HG02870 (cell line): ENCODE data around the gene DGLUCY.
"Not testable (repeated sequence)": the region's sequence is repeated elsewhere in the genome, so short reads cannot be mapped to it uniquely, and the experiment has no call there.

Experiments
- ATAC-seq: cut with Tn5 transposase; IDR thresholded peaks from one replicate; pipeline ENCODE4 v1.9.1; 2021; ENCODE audit warnings: mild to moderate bottlenecking, moderate library complexity; ENCODE audit not compliant: unreplicated experiment

DGLUCY gene

GRCh38 chr14:91232052-91232451 is 118.2 kb downstream of the DGLUCY start:
- ATAC-seq: no peak

DNA sequence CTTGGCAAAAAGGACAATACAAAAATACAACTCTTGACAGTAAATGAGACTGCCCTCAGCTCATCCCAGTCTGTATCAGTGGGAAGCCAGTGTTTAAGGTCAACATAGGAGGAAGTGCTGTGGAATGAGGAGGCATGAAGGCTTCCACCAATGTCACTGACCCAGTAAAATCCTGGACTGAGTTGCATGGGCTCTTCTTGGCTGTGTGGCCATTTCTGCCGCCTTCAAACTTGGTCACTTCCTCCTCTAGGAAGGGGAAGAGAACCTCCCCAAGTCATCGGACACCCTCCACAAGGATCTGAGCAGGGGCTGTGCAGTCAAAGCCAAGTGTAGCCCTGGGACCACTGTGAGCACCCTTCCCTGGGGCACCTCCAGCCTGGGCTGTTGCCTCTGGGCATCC is 118.7 kb downstream of the DGLUCY start:
- no peak for ATAC-seq

- no peak for ATAC-seq
Measured at GRCh38 chr14:91233936-91234790, 120.3 kb downstream of the DGLUCY start.

DNA sequence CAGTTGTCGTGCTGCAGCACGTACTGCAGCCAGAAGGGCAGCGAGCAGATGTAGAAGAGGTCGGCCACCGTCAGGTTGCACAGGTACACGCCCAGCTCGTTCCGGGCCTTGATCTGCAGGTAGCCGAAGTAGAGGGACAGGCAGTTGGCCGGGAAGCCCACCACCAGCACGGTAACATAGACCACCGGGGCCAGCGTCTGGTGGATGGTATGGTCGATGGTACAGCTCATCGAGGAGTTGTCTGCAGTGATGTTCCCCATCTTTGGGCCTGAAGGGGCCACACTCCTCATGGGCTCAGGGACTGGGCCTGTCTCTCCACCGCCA is 120.9 kb downstream of the DGLUCY start:
- no peak for ATAC-seq

GRCh38 chr14:91235841-91236240 is 122.0 kb downstream of the DGLUCY start:
- ATAC-seq: no peak

- ATAC-seq: no peak
Measured at GRCh38 chr14:91237219-91237618, 123.3 kb downstream of the DGLUCY start.

GRCh38 chr14:91238085-91238484 is 124.2 kb downstream of the DGLUCY start:
- no peak for ATAC-seq

GRCh38 chr14:91238661-91239060 is 124.8 kb downstream of the DGLUCY start:
- no peak for ATAC-seq

GRCh38 chr14:91241863-91242262 is 128.0 kb downstream of the DGLUCY start:
- peak; percentile 41 for ATAC-seq

DNA sequence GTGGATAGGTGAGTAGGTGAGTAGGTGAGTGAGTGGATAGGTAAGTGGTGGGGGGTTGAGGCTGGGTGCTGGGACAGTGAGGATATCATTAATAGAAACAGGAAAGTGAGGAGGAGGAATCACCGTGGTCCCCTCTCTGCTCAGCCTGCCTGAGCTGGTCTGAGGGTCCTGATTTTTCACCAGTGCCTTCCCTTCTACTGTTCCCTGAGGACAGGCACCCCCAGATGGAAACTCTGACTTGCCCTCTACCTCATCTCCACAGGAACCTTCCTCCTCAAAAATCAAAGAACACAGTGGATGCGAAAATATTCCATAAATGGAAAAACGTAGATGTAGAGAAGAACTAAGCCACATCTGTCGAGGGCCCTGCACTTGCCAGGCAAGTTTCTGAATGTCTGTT is 128.8 kb downstream of the DGLUCY start:
- ATAC-seq: no peak

GRCh38 chr14:91243074-91243471 is 129.2 kb downstream of the DGLUCY start:
- peak; percentile 5 for ATAC-seq

DNA sequence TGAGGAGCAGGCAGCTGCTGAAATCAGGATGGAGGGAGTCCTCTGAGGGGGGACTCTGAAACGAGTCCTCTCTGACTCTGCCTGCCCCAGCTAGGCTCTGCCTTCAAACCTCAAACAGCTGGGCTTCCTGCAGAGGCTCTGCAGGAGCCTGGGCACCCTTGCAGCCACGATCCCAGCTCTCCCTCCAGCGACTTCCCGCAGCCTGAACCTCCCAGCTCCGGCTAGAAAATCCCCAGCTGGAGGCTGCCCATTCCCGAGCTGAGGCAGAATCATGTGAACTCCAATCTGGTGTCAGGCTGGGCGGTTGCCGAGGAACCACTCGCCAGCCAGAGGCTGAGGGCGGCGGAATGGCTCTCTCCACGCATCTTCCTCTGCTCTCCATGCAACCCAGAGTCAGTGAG is 130.6 kb downstream of the DGLUCY start, which contains the start of gene GPR68:
GPR68 (minus strand) TSS at position 204 of the 401 bp plus-strand sequence. CDS start 9,654 bp downstream, outside the sequence.
- ATAC-seq: no peak

DNA sequence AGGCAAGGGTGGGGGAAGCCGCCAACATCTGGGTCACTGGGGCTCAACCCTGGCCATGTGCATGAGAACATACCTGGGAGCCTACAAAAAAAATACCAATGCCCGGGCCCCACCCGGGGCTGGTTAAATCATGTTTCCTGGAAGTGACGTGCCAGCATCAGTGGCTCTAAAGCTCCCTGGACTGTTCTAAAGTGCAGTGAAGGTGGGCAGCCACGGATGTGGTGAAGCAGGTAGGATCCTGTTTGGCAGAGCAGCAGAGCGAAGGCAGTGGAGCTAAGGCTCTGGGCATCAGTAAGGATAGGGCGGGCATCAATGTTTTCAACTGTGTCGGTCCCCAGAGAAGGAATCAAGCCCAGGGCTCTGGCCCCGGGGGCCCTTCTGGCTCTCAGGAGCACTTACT is 131.2 kb downstream of the DGLUCY start:
- ATAC-seq: no peak

DNA sequence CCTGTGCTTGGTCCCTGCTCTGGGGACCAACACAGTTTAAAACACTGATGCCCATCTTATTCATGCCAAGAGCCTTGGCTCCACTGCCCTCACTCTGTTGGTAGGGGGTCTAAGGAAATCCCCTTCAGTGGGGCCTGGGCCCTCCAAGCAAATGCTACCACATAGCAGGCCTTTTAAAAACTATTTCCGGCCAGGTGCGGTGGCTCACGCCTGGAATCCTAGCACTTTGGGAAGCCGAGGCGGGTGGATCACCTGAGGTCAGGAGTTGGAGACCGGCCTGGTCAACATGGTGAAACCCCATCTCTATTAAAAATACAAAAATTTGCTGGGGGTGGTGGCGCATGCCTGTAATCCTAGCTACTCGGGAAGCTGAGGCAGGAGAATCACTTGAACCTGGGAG is 131.7 kb downstream of the DGLUCY start:
- not testable (repeated sequence) for ATAC-seq

DNA sequence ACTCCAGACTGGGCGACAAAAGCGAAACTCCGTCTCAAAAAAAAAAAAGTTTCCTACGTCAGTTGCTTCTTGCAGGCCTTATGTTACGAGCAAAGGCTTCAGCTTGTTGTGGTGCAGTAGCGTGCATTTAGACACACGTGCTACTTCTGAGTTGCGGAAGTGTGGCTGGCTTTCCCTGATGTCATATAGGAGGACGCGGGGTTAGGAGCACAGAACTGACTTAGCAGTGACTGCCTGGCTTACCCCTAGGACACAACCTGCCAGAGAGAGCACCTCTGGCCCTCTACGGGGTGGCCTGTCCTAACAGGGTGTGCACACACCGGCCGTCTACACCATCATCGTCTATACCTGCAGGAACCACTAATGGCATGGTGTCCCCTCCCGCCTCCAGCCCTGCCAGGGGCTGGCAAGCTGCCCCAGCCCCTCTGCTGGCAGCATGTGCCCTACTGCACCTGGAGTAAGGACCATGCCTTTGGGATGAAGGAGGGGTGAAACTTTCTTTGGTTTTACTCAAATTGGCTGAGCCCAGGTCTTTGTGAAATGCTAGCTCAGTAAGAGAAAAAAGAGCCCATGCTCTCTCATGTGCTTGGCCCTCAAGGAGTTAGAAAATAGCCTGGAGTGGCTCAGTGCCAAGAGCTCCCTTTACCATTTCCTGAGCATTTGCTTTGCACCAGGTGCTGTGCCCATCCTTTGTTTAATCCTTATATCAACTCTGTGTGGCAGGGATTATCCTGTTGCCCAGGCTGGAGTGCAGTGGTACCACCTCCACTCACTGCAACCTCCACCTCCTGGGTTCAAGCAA is 132.4 kb downstream of the DGLUCY start:
- no peak for ATAC-seq

GRCh38 chr14:91249841-91250616 is 136.2 kb downstream of the DGLUCY start:
- peak; percentile 71 for ATAC-seq

DNA sequence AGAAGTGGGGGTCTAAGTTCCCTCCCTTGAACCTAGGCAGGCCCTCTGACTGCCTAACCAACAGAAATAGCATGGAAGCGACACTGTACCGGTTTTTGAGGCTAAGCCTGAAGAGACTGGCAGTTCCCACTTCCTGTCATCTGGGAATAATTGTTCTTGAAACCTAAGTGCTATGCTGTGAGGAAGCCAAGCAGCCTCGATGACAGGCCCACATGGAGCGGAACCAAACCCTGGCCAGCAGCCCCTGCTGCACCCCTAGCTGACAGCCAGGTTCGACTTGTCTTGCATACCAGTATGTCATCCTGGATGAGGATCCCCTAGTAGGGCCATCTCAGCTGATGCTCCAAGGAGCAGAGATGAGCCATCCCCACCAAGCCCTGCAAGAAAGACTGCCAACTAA is 137.0 kb downstream of the DGLUCY start:
- ATAC-seq: no peak

GRCh38 chr14:91252871-91253794 is 139.3 kb downstream of the DGLUCY start:
- no peak for ATAC-seq

GRCh38 chr14:91253795-91254323 is 140.0 kb downstream of the DGLUCY start:
- ATAC-seq: no peak

GRCh38 chr14:91254461-91254860 is 140.6 kb downstream of the DGLUCY start:
- ATAC-seq: no peak
